Activated T-cell treated with anti-CD3 and anti-CD28 coated beads, Interleukin-2, amount 50 U/mL, for 72 hours (primary cell): ENCODE results near the gene IRS2. TPM values are rescaled to one million over a fixed set of nuclear protein-coding genes. Genes with fewer than 3 reads are reported as not detected.

Source experiments
- ATAC-seq, 2 donors: fragments of 150-1000 bp; cut with Tn5 transposase; replicated peaks in 1 of 2; 2 replicates each; pipeline ENCODE4 v1.10.0; 2021; ENCODE audit warnings: moderate library complexity in 2 of 2, mild to moderate bottlenecking in 1 of 2
- DNase-seq, 2 donors: peaks; one replicate each; pipeline ENCODE4 v3.0.0; 2021 to 2022; ENCODE audit warnings: mixed read lengths in 1 of 2
- H3K27ac Mint-ChIP-seq: one replicate; pipeline ENCODE4 v1.8.0; 2022; ENCODE audit warnings: mild to moderate bottlenecking, moderate library complexity, mixed read lengths
- H3K27me3 Mint-ChIP-seq: one replicate; pipeline ENCODE4 v1.8.0; 2022; ENCODE audit warnings: low read depth, mixed read lengths
- H3K36me3 Mint-ChIP-seq, 2 donors: one replicate each; pipeline ENCODE4 v1.8.0; 2022; ENCODE audit warnings: mixed read lengths in 2 of 2, mild to moderate bottlenecking in 1 of 2; ENCODE audit not compliant: insufficient read depth in 2 of 2
- H3K4me1 Mint-ChIP-seq: one replicate; pipeline ENCODE4 v1.8.0; 2022; ENCODE audit warnings: low read depth, mixed read lengths
- H3K4me3 Mint-ChIP-seq, 2 donors: one replicate each; pipeline ENCODE4 v1.8.0; 2022; ENCODE audit warnings: mild to moderate bottlenecking in 2 of 2, mixed read lengths in 2 of 2, moderate library complexity in 2 of 2
- H3K9me3 Mint-ChIP-seq, 2 donors: one replicate each; pipeline ENCODE4 v1.8.0; 2022; ENCODE audit warnings: mixed read lengths in 2 of 2
- total RNA-seq, 2 donors: library from RNA; stranded (reverse); gene quantifications; one replicate each; pipeline ENCODE4 v1.2.3, GENCODE V29; 2022

IRS2 gene
- total RNA-seq, 2 donors from 2014 or later: 5.4 to 5.6 TPM

DNA sequence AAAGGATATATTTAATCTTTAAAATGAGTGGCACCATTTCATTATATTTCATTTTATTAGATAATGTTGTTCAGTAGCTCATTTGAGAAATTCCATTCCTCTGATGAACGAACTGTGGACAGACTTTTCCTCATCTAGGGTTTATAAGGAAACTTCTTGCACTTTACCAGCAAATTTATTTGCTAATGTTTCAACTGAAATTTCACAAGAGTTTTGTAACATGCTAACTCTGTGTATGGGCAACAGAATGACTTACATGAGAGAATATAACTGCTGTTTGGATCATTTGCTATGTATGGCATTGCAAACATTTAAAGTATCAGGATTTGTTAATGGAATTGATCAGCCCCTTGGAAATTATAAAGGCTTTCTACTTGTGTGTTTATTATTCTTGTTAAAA, 3.7 kb upstream of the IRS2 start:
- Mint-ChIP-seq H3K27me3 (peaks cover 39% of the 10 kb centered on the region), H3K4me3 (no peak overlapping the region), H3K9me3 (no peaks in the 10 kb centered on the region), H3K4me1 (peaks cover 27% of the 10 kb centered on the region), H3K27ac (no peak overlapping the region), H3K36me3 (no peaks in the 10 kb centered on the region)
- no peak for DNase-seq
- no peak for ATAC-seq

DNA sequence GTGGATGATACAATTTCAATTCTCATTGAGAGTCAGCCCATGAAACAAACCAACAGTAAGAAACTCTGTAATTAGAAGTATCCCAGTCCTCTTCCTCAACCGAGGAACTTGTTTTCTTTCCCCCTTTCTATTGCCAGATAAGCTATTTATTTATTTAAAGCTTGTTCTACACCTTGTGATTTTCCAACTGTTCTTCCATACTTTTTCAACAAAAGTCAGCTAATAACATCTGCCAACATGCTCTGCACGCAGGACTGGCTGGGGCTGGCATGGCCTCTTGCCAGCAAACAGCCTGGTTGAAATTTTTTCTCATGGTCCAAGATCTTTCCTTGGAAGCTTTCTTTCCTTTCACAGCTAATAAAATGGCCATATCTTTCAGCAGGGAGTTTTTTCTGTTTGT, 2.9 kb upstream of the IRS2 start:
- DNase-seq (no peak), ATAC-seq (no peak)
- Mint-ChIP-seq H3K27ac (no peak overlapping the region), H3K36me3 (no peaks in the 10 kb centered on the region), H3K4me3 (peak overlapping the region in 1 of 2 donors; percentile 74), H3K27me3 (peaks cover 39% of the 10 kb centered on the region), H3K4me1 (peaks cover 20% of the 10 kb centered on the region), H3K9me3 (no peaks in the 10 kb centered on the region)

DNA sequence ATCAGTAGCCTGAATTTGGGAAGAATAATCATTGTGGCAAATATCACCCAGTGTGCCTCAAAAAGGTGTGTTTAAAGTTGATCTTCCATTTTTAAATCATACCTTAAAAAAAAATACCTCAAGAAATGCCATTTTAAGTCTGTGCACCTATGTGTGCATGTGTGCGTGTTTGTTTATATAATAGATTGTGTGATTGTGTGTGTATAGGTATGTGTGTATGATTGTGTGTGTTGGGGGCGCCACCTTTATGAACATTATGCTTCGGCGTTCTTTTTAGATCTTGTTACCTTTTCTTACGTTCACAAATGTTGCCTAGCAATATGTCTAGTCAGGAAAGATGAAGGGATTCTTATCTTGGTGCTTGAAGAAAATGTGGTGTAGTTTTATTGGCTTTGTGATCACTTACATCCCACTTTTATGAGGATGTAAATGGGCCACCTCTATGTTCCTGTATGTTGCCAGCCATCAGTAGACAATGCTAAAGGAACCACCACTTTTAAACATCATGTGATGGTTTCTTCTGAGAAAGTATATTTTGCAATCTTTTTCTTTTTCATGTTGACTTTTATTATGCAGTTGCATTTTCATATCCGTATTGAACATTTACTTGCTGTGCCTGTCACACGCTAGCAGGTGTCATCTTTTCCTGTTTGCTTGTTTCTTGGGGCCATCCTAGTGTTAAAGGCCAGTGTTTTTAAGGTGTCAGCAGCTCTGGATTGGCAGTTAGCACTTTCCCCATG, 2.2 kb upstream of the IRS2 start:
- Mint-ChIP-seq H3K9me3 (no peaks in the 10 kb centered on the region), H3K4me1 (peaks cover 20% of the 10 kb centered on the region), H3K27ac (peak overlapping the region; percentile 20), H3K27me3 (peaks cover 39% of the 10 kb centered on the region), H3K4me3 (peak overlapping the region; percentile 34 to 74), H3K36me3 (no peaks in the 10 kb centered on the region)
- DNase-seq (peak in 1 of 2 donors; percentile 12), ATAC-seq (no peak)

GRCh38 chr13:109787135-109787954, 962 bp upstream of the IRS2 start:
- no peak for ATAC-seq
- Mint-ChIP-seq H3K27me3 (peaks cover 39% of the 10 kb centered on the region), H3K4me1 (peaks cover 20% of the 10 kb centered on the region), H3K4me3 (peak overlapping the region; percentile 82 to 90), H3K36me3 (peaks cover 0 to 1% of the 10 kb centered on the region in 2 donors), H3K9me3 (no peaks in the 10 kb centered on the region), H3K27ac (no peak overlapping the region)
- DNase-seq: peak in 1 of 2 donors; percentile 46

DNA sequence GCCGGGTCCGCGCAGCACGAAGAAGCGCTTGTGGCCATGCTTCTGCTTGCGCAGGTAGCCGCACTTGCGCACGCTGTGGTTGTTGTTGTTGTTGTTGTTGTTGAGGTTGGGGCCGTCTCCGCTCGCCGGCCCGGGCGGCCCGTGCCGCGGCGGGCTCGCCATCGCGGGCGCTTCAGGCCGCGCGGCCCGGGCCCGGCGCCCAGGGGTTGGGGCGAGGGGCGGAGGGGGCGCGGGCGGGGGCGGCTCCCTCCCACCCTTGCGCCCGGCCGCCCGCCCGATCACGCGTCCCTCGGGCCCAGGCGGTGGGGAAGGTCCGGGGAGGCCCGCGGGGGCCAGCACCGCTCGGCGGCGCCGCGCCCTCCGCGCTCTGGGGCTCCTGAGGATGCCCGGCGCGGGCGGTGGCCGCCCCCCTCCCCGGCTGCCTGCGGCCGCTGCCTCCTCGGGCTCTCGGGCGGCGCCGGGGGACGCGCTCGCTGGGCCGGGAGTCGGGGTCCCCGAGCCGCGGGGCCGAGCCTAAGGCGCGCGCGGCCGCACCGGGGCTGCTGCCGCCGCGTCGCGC, 412 bp downstream of the IRS2 start:
- peaks cover 22% of the 10 kb centered on the region for H3K4me1 Mint-ChIP-seq
- peak overlapping the region; percentile 55 to 77 for H3K4me3 Mint-ChIP-seq

DNA sequence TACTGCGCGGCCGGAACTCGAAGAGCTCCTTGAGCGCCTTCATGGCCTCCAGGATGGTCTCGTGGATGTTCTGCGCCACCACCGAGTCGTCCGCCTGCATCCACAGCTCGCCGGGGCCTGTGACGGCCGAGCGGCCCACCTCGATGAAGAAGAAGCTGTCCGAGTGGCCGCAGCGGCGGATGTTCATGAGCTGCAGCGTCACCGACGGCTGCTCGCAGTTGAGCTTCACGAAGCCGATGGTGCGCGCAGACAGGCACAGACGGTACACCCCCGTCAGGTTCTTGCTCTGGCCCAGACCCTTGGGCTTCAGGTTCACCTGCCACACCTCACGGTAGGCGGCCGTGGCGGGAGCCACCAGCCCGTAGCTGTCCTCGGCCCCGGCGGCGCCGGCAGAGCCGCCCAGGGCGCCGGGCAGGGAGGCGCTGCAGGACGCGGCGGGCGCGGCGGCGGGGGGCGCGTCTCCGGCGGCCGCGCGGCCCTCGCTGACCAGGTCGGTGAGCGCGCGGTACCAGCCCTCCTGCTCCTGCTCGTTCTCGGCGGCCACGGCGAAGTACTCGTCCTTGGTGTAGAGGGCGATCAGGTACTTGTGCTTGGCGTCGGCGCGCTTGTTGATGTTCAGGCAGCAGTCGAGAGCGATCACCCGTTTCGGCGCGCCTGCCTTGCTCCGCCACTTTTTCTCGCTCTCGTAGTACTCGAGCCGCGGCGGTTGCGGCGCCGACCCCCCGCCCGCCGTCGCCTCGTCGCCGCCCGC, 1.1 kb downstream of the IRS2 start:
- DNase-seq: peak; percentile 47 to 63
- H3K9me3 Mint-ChIP-seq: no peaks in the 10 kb centered on the region
- peaks cover 23% of the 10 kb centered on the region for H3K27me3 Mint-ChIP-seq
- H3K27ac Mint-ChIP-seq: no peak overlapping the region
- ATAC-seq: no peak
- H3K36me3 Mint-ChIP-seq: peaks cover 0 to 1% of the 10 kb centered on the region in 2 donors
- H3K4me1 Mint-ChIP-seq: peaks cover 28% of the 10 kb centered on the region
- H3K4me3 Mint-ChIP-seq: peak overlapping the region; percentile 67 to 69

More for the DNA sequence above, 412 bp downstream of the IRS2 start:
- Mint-ChIP-seq H3K27me3 (peaks cover 27% of the 10 kb centered on the region), H3K36me3 (peaks cover 0 to 1% of the 10 kb centered on the region in 2 donors), H3K27ac (no peak overlapping the region), H3K9me3 (no peaks in the 10 kb centered on the region)
- DNase-seq (no peak), ATAC-seq (peak; percentile 27 to 32)

DNA sequence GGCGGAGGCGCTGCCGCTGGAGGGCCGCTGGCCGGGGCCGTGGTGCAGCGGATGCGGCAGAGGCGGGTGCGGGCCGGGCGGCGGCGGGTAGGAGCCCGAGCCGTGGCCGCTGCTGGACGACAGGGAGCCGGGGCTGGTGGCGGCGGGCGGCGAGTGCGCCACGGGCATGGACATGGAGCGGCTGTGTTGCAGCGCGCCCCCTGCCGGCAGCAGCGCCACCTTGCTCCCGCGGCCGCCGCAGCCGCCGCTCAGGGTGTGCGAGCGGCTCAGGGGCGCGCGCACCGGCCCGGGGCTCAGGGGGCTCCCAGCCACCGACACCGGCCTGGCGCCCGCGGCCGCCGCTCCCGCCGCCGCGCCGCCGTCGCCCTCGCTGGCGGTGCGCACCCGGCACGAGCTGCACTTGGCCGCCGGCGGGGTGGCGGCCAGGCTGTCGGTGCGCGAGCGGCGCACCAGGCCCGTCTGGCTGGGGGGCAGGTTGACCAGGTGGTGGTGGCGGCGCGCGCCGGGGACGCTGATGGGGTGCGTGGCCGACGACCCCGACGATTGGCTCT, 1.7 kb downstream of the IRS2 start:
- peaks cover 0 to 1% of the 10 kb centered on the region in 2 donors for H3K36me3 Mint-ChIP-seq
- no peak overlapping the region for H3K27ac Mint-ChIP-seq
- ATAC-seq (peak; percentile 33 to 37), DNase-seq (peak; percentile 71 to 82)
- H3K4me3 Mint-ChIP-seq: peak overlapping the region; percentile 67 to 69
- peaks cover 34% of the 10 kb centered on the region for H3K4me1 Mint-ChIP-seq
- H3K27me3 Mint-ChIP-seq: peaks cover 16% of the 10 kb centered on the region
- no peaks in the 10 kb centered on the region for H3K9me3 Mint-ChIP-seq

- H3K27me3 Mint-ChIP-seq: peaks cover 10% of the 10 kb centered on the region
- no peak overlapping the region for H3K27ac Mint-ChIP-seq
These were observed 2.4 kb downstream of the IRS2 start for GRCh38 chr13:109783815-109784589.

GRCh38 chr13:109783447-109783814, 3.0 kb downstream of the IRS2 start:
- ATAC-seq (no peak), DNase-seq (no peak)

More at GRCh38 chr13:109783815-109784589, 2.4 kb downstream of the IRS2 start:
- no peak for DNase-seq
- Mint-ChIP-seq H3K4me1 (peaks cover 36% of the 10 kb centered on the region), H3K4me3 (peak overlapping the region in 1 of 2 donors; percentile 10), H3K9me3 (no peaks in the 10 kb centered on the region), H3K36me3 (peaks cover 0 to 1% of the 10 kb centered on the region in 2 donors)
- no peak for ATAC-seq

GRCh38 chr13:109782823-109783431, 3.5 kb downstream of the IRS2 start:
- ATAC-seq (no peak), DNase-seq (no peak)
- H3K27ac Mint-ChIP-seq: no peak overlapping the region
- peak overlapping the region; percentile 47 to 64 for H3K4me3 Mint-ChIP-seq
- peaks cover 36% of the 10 kb centered on the region for H3K4me1 Mint-ChIP-seq
- H3K9me3 Mint-ChIP-seq: no peaks in the 10 kb centered on the region
- no peaks in the 10 kb centered on the region for H3K27me3 Mint-ChIP-seq
- peaks cover 0 to 1% of the 10 kb centered on the region in 2 donors for H3K36me3 Mint-ChIP-seq

More at GRCh38 chr13:109783447-109783814, 3.0 kb downstream of the IRS2 start:
- Mint-ChIP-seq H3K36me3 (peaks cover 0 to 1% of the 10 kb centered on the region in 2 donors), H3K4me3 (no peak overlapping the region), H3K9me3 (no peaks in the 10 kb centered on the region), H3K4me1 (peaks cover 36% of the 10 kb centered on the region), H3K27me3 (peaks cover 4% of the 10 kb centered on the region), H3K27ac (no peak overlapping the region)

- Mint-ChIP-seq H3K4me1 (peaks cover 42% of the 10 kb centered on the region), H3K27ac (no peak overlapping the region), H3K27me3 (no peaks in the 10 kb centered on the region), H3K36me3 (peaks cover 0 to 1% of the 10 kb centered on the region in 2 donors), H3K4me3 (no peak overlapping the region), H3K9me3 (no peaks in the 10 kb centered on the region)
- DNase-seq (no peak), ATAC-seq (no peak)
These were observed 4.1 kb downstream of the IRS2 start for GRCh38 chr13:109782066-109782822.
